Stomach smooth muscle (tissue), 2 donors: ENCODE data around the gene GRAMD2A.

Experiments used
- H3K27ac ChIP-seq: one replicate; pipeline ENCODE4 v1.7.0; 2013; ENCODE audit warnings: mild to moderate bottlenecking, low read length, inconsistent platforms
- H3K27me3 ChIP-seq, 2 donors: one replicate each; pipeline ENCODE4 v1.7.0; 2013; ENCODE audit warnings: low read length in 2 of 2; ENCODE audit not compliant: insufficient read depth in 2 of 2, control insufficient read depth in 1 of 2
- H3K36me3 ChIP-seq, 2 donors: one replicate each; pipeline ENCODE4 v1.7.0; 2013; ENCODE audit warnings: low read length in 2 of 2; ENCODE audit not compliant: control insufficient read depth in 2 of 2, insufficient read depth in 2 of 2
- H3K4me1 ChIP-seq: one replicate; pipeline ENCODE4 v1.7.0; 2013; ENCODE audit warnings: low read length; ENCODE audit not compliant: control insufficient read depth, insufficient read depth
- H3K4me3 ChIP-seq, 2 donors: one replicate each; pipeline ENCODE4 v1.7.0; 2013; ENCODE audit warnings: low read length in 2 of 2
- H3K9ac ChIP-seq, 2 donors: one replicate each; pipeline ENCODE4 v1.7.0; 2013; ENCODE audit warnings: low read length in 2 of 2, mild to moderate bottlenecking in 1 of 2
- H3K9me3 ChIP-seq, 2 donors: one replicate each; pipeline ENCODE4 v1.7.0; 2013; ENCODE audit warnings: low read length in 2 of 2; ENCODE audit not compliant: control insufficient read depth in 2 of 2
- donor health status: healthy.
- donor health status: Pancreatic carcinoma.

The GRAMD2A gene

GRCh38 chr15:72231066-72231832 is 33.7 kb upstream of the GRAMD2A start, which contains the start of gene PKM:
PKM (minus strand) TSS chr15:72231190; CDS start chr15:72219097, 12,093 bp downstream.
- peaks cover 38% of the 10 kb centered on the region for H3K4me1 ChIP-seq

GRCh38 chr15:72230197-72231065 is 32.8 kb upstream of the GRAMD2A start:
- Histone ChIP-seq H3K4me1 (peaks cover 38% of the 10 kb centered on the region), H3K36me3 (no peaks in the 10 kb centered on the region), H3K27ac (peak overlapping the region; percentile 90), H3K9me3 (no peaks in the 10 kb centered on the region), H3K9ac (peak overlapping the region; percentile 89 to 97), H3K4me3 (peak overlapping the region; percentile 76 to 90), H3K27me3 (no peaks in the 10 kb centered on the region)

More at GRCh38 chr15:72231066-72231832, 33.7 kb upstream of the GRAMD2A start, which contains the start of gene PKM:
- Histone ChIP-seq H3K4me3 (peak within 1 kb of the TSS; percentile 76 to 90), H3K36me3 (no peaks in the 10 kb centered on the region), H3K9me3 (no peaks in the 10 kb centered on the region), H3K27me3 (no peaks in the 10 kb centered on the region), H3K9ac (peak within 1 kb of the TSS; percentile 89 to 97), H3K27ac (peak within 1 kb of the TSS; percentile 90)

- H3K9ac ChIP-seq = peak overlapping the region; percentile 89 to 97
Measured at GRCh38 chr15:72229947-72230196, 32.3 kb upstream of the GRAMD2A start.

GRCh38 chr15:72229076-72229946 is 31.7 kb upstream of the GRAMD2A start:
- Histone ChIP-seq H3K4me1 (peaks cover 38% of the 10 kb centered on the region), H3K36me3 (no peaks in the 10 kb centered on the region), H3K4me3 (peak overlapping the region; percentile 76 to 90), H3K27ac (peak overlapping the region; percentile 90), H3K9me3 (no peaks in the 10 kb centered on the region), H3K27me3 (no peaks in the 10 kb centered on the region), H3K9ac (peak overlapping the region; percentile 89 to 97)

More at GRCh38 chr15:72229947-72230196, 32.3 kb upstream of the GRAMD2A start:
- no peaks in the 10 kb centered on the region for H3K27me3 ChIP-seq
- no peaks in the 10 kb centered on the region for H3K9me3 ChIP-seq
- H3K4me3 ChIP-seq = peak overlapping the region; percentile 76 to 90
- H3K27ac ChIP-seq = peak overlapping the region; percentile 90
- H3K4me1 ChIP-seq = peaks cover 38% of the 10 kb centered on the region
- H3K36me3 ChIP-seq = no peaks in the 10 kb centered on the region

- H3K9ac ChIP-seq = no peak overlapping the region
- H3K36me3 ChIP-seq = peaks cover 0 to 5% of the 10 kb centered on the region in 2 donors
- H3K27ac ChIP-seq = no peak overlapping the region
- no peaks in the 10 kb centered on the region for H3K27me3 ChIP-seq
- no peak overlapping the region for H3K4me3 ChIP-seq
- no peaks in the 10 kb centered on the region for H3K9me3 ChIP-seq
- peaks cover 39% of the 10 kb centered on the region for H3K4me1 ChIP-seq
Measured at GRCh38 chr15:72227720-72228119, 30.1 kb upstream of the GRAMD2A start.

- no peak overlapping the region for H3K9ac ChIP-seq
Measured at GRCh38 chr15:72227192-72227586, 29.6 kb upstream of the GRAMD2A start.

GRCh38 chr15:72223278-72223677 is 25.7 kb upstream of the GRAMD2A start:
- Histone ChIP-seq H3K4me1 (peaks cover 27% of the 10 kb centered on the region), H3K9me3 (no peaks in the 10 kb centered on the region), H3K4me3 (no peak overlapping the region), H3K36me3 (peaks cover 10 to 15% of the 10 kb centered on the region in 2 donors), H3K27ac (no peak overlapping the region), H3K27me3 (no peaks in the 10 kb centered on the region), H3K9ac (no peak overlapping the region)

More at GRCh38 chr15:72227192-72227586, 29.6 kb upstream of the GRAMD2A start:
- Histone ChIP-seq H3K27ac (peak overlapping the region; percentile 58), H3K4me3 (peak overlapping the region in 1 of 2 donors; percentile 40), H3K9me3 (no peaks in the 10 kb centered on the region), H3K4me1 (peaks cover 40% of the 10 kb centered on the region), H3K36me3 (peaks cover 0 to 5% of the 10 kb centered on the region in 2 donors), H3K27me3 (no peaks in the 10 kb centered on the region)

GRCh38 chr15:72222393-72222792 is 24.8 kb upstream of the GRAMD2A start:
- H3K27me3 ChIP-seq = no peaks in the 10 kb centered on the region
- peaks cover 20% of the 10 kb centered on the region for H3K4me1 ChIP-seq
- H3K9me3 ChIP-seq = no peaks in the 10 kb centered on the region
- no peak overlapping the region for H3K9ac ChIP-seq
- peaks cover 16 to 19% of the 10 kb centered on the region in 2 donors for H3K36me3 ChIP-seq
- peak overlapping the region; percentile 18 for H3K27ac ChIP-seq
- no peak overlapping the region for H3K4me3 ChIP-seq

GRCh38 chr15:72220687-72221086 is 23.1 kb upstream of the GRAMD2A start:
- no peaks in the 10 kb centered on the region for H3K9me3 ChIP-seq
- peaks cover 9% of the 10 kb centered on the region for H3K4me1 ChIP-seq
- H3K4me3 ChIP-seq = no peak overlapping the region
- no peak overlapping the region for H3K27ac ChIP-seq
- H3K27me3 ChIP-seq = no peaks in the 10 kb centered on the region
- no peak overlapping the region for H3K9ac ChIP-seq
- H3K36me3 ChIP-seq = peaks cover 30 to 34% of the 10 kb centered on the region in 2 donors

- Histone ChIP-seq H3K9ac (no peak overlapping the region), H3K27me3 (no peaks in the 10 kb centered on the region), H3K9me3 (no peaks in the 10 kb centered on the region), H3K4me3 (no peak overlapping the region), H3K36me3 (peaks cover 39 to 45% of the 10 kb centered on the region in 2 donors), H3K27ac (no peak overlapping the region), H3K4me1 (peaks cover 3% of the 10 kb centered on the region)
Measured at GRCh38 chr15:72217216-72217615, 19.6 kb upstream of the GRAMD2A start.
